Caco-2 (cell line): Measurements from ENCODE around the gene GABRR2. TPM values are rescaled to one million over a fixed set of nuclear protein-coding genes. Genes with fewer than 3 reads are reported as not detected.

Experiments
- BruUV-seq: library from RNA; stranded (reverse); fragments of 400-500 nt; replicated peaks from 2 replicates; lab custom pipeline; 2021; lab: Mats Ljungman, UMichigan
- CTCF ChIA-PET: fragments of 300-600 bp; sonication (Branson Sonifier 250); formaldehyde crosslinking; loops from one replicate; lab custom pipeline; 2022; ENCODE audit warnings: antibody characterized with exemption; lab: Charles Lee
- POLR2A ChIA-PET: fragments of 300-600 bp; sonication (Branson Sonifier 250); formaldehyde crosslinking; loops from one replicate; lab custom pipeline; 2022; ENCODE audit warnings: antibody characterized with exemption; lab: Charles Lee
- DNase-seq, 2 experiments: peaks; one replicate each; pipeline versions ENCODE4 v3.0.0 to v3.0.0-alpha.2; 2020 to 2022
- H3K27me3 ChIP-seq: replicated peaks from 2 replicates; pipeline ENCODE4 v1.6.0; 2011; ENCODE audit warnings: low read length; ENCODE audit not compliant: control insufficient read depth, insufficient read depth
- H3K36me3 ChIP-seq: 2 replicates; pipeline ENCODE4 v1.5.1; 2011; ENCODE audit warnings: low read length; ENCODE audit not compliant: control insufficient read depth, insufficient read depth
- H3K4me1 ChIP-seq: fragments of 250-450 bp; sonication (Bioruptor Pico); 2 replicates; pipeline ENCODE4 v1.5.1; 2020; ENCODE audit warnings: mild to moderate bottlenecking
- H3K4me3 ChIP-seq: 2 replicates; pipeline ENCODE4 v1.5.1; 2011; ENCODE audit warnings: low read depth, mild to moderate bottlenecking, control low read depth, low read length
- H3K9me3 ChIP-seq: fragments of 250-450 bp; sonication (Bioruptor Pico); 2 replicates; pipeline ENCODE4 v1.5.1; 2020; ENCODE audit warnings: mild to moderate bottlenecking, moderate library complexity
- H3K27ac Mint-ChIP-seq: one replicate; pipeline ENCODE4 v1.8.0; 2022; ENCODE audit warnings: mixed read lengths; ENCODE audit not compliant: unreplicated experiment
- H3K27me3 Mint-ChIP-seq: one replicate; pipeline ENCODE4 v1.8.0; 2022; ENCODE audit warnings: mixed read lengths; ENCODE audit not compliant: insufficient read depth, unreplicated experiment
- H3K36me3 Mint-ChIP-seq: one replicate; pipeline ENCODE4 v1.8.0; 2022; ENCODE audit warnings: mild to moderate bottlenecking, mixed read lengths; ENCODE audit not compliant: insufficient read depth, unreplicated experiment
- H3K4me1 Mint-ChIP-seq: one replicate; pipeline ENCODE4 v1.8.0; 2022; ENCODE audit warnings: low read depth, mixed read lengths; ENCODE audit not compliant: unreplicated experiment
- H3K4me3 Mint-ChIP-seq: one replicate; pipeline ENCODE4 v1.8.0; 2022; ENCODE audit warnings: mild to moderate bottlenecking, moderate library complexity, mixed read lengths; ENCODE audit not compliant: unreplicated experiment
- H3K9me3 Mint-ChIP-seq: one replicate; pipeline ENCODE4 v1.8.0; 2022; ENCODE audit warnings: mixed read lengths; ENCODE audit not compliant: unreplicated experiment
- CTCF ChIP-seq, 2 experiments: fragments of 200-600 bp in 1 of 2; IDR thresholded peaks; 1 replicate in 1 of 2; 2 replicates in 1 of 2; pipeline versions ENCODE4 v1.5.1 to v1.8.0; 2011 to 2022; ENCODE audit warnings: antibody characterized with exemption in 1 of 2, control low read depth in 1 of 2, inconsistent platforms in 1 of 2, low read depth in 1 of 2, low read length in 1 of 2, mild to moderate bottlenecking in 1 of 2, moderate library complexity in 1 of 2; ENCODE audit not compliant: insufficient read depth in 1 of 2, severe bottlenecking in 1 of 2, unreplicated experiment in 1 of 2
- intact Hi-C: fragments of 100-400 bp; cut with micrococcal nuclease; formaldehyde crosslinking; loops from one replicate; pipeline ENCODE4 v1.10.0; 2022; ENCODE audit not compliant: unreplicated experiment
- total RNA-seq: library from RNA; stranded (reverse); gene quantifications from 2 replicates; pipeline ENCODE4 v1.2.3, GENCODE V29; 2022

The GABRR2 gene
- total RNA-seq, 1 experiment from 2014 or later, result 0.29 TPM

- H3K4me3 ChIP-seq, result no peak overlapping the region
- H3K36me3 Mint-ChIP-seq, result peaks cover 17% of the 10 kb centered on the region
- CTCF ChIA-PET, result no interaction called here
- H3K4me1 Mint-ChIP-seq, result peaks cover 25% of the 10 kb centered on the region
- no peaks in the 10 kb centered on the region for H3K27me3 ChIP-seq
- no peak overlapping the region for H3K27ac Mint-ChIP-seq
- H3K27me3 Mint-ChIP-seq, result no peaks in the 10 kb centered on the region
- H3K36me3 ChIP-seq, result no peaks in the 10 kb centered on the region; the same call in 1 of the 2 replicates
- intact Hi-C loops, result no loop called here
- no peak for TF ChIP-seq CTCF (IDR thresholded peaks at IDR 0.05; ENCODE audit: insufficient read depth in 1 of 2, low read depth in 1 of 2, low read length in 1 of 2, severe bottlenecking in 1 of 2, unreplicated experiment in 1 of 2)
- no TSS peak for BruUV-seq
- no peak for DNase-seq
- H3K4me3 Mint-ChIP-seq, result no peak overlapping the region
- no peaks in the 10 kb centered on the region for H3K9me3 ChIP-seq
- POLR2A ChIA-PET, result no interaction called here
- H3K4me1 ChIP-seq, result peaks cover 12% of the 10 kb centered on the region; the same call in 1 of the 2 replicates
- peaks cover 20% of the 10 kb centered on the region for H3K9me3 Mint-ChIP-seq
Measured at GRCh38 chr6:89323511-89323971, 8.4 kb upstream of the GABRR2 start.

- Mint-ChIP-seq H3K4me1 (peaks cover 25% of the 10 kb centered on the region), H3K36me3 (peaks cover 17% of the 10 kb centered on the region), H3K9me3 (peaks cover 28% of the 10 kb centered on the region), H3K4me3 (peak overlapping the region; percentile 46), H3K27me3 (no peaks in the 10 kb centered on the region), H3K27ac (peak overlapping the region; percentile 30)
- ChIA-PET CTCF (no interaction called here), POLR2A (no interaction called here)
- Histone ChIP-seq H3K9me3 (no peaks in the 10 kb centered on the region), H3K4me1 (peaks cover 12% of the 10 kb centered on the region; the same call in 1 of the 2 replicates), H3K36me3 (no peaks in the 10 kb centered on the region), H3K27me3 (no peaks in the 10 kb centered on the region), H3K4me3 (no peak overlapping the region)
- peak in 1 of 2 experiments; percentile 63 for DNase-seq
- intact Hi-C loops, result no loop called here
- BruUV-seq, result no TSS peak
- no peak for TF ChIP-seq CTCF (IDR thresholded peaks at IDR 0.05; ENCODE audit: insufficient read depth in 1 of 2, low read depth in 1 of 2, low read length in 1 of 2, severe bottlenecking in 1 of 2, unreplicated experiment in 1 of 2)
Measured at GRCh38 chr6:89321131-89321970, 6.3 kb upstream of the GABRR2 start.

- H3K4me1 ChIP-seq, result peaks cover 12% of the 10 kb centered on the region; the same call in 1 of the 2 replicates
- ChIA-PET CTCF (no interaction called here), POLR2A (no interaction called here)
- BruUV-seq, result no TSS peak
- Mint-ChIP-seq H3K9me3 (peaks cover 28% of the 10 kb centered on the region), H3K27me3 (no peaks in the 10 kb centered on the region), H3K4me3 (no peak overlapping the region), H3K36me3 (peaks cover 17% of the 10 kb centered on the region), H3K27ac (no peak overlapping the region), H3K4me1 (peaks cover 25% of the 10 kb centered on the region)
- no peaks in the 10 kb centered on the region for H3K27me3 ChIP-seq
- intact Hi-C loops, result no loop called here
- H3K4me3 ChIP-seq, result no peak overlapping the region
- DNase-seq, result no peak
- no peaks in the 10 kb centered on the region for H3K9me3 ChIP-seq
- TF ChIP-seq CTCF (IDR thresholded peaks at IDR 0.05; ENCODE audit: insufficient read depth in 1 of 2, low read depth in 1 of 2, low read length in 1 of 2, severe bottlenecking in 1 of 2, unreplicated experiment in 1 of 2), result no peak
- no peaks in the 10 kb centered on the region for H3K36me3 ChIP-seq
Measured at GRCh38 chr6:89320012-89320559, 5.0 kb upstream of the GABRR2 start.
